ENCODE data around the gene FBXO48. TPM values are rescaled to one million over a fixed set of nuclear protein-coding genes. Genes with fewer than 3 reads are reported as not detected.

Gene FBXO48
- total RNA-seq, 1 experiment from 2014 or later = 2.5 TPM

DNA sequence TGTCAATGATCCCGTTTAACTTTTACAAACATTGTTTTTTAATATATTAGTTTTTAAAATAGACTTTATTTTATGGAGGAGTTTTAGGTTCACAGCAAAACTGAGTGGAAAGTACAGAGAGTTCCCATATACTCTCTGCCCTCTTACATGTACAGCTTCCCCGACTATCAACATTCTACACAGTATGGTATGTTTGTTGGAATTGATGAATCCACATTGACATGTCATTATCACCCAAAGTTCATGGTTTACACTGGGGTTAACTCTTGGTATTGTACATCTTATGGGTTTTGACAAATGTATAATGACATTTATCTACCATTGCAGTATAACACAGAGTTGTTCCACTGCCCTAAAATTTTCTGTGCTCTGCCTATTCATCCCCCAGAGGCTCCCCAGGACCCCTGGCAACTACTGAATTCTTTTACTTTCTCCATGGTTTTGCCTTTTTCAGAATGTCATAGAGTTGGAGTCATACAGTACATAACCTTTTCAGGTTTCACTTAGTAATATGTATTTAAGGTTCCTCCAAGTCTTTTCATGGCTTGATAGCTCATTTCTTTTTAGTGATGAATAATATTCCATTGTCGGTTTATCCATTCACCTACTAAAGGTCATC lies 5.8 kb upstream of the FBXO48 start:
- CTCF ChIA-PET = no interaction called here
- no peak for DNase-seq
- peaks cover 21% of the 10 kb centered on the region for H3K4me1 Mint-ChIP-seq (ENCODE audit: low read depth, unreplicated experiment)
- peaks cover 5% of the 10 kb centered on the region for H3K36me3 Mint-ChIP-seq (ENCODE audit: insufficient read depth, unreplicated experiment)
- no peaks in the 10 kb centered on the region for H3K27me3 Mint-ChIP-seq (ENCODE audit: unreplicated experiment)
- no peaks in the 10 kb centered on the region for H3K9me3 Mint-ChIP-seq (ENCODE audit: low read depth, unreplicated experiment)
- H3K4me3 Mint-ChIP-seq (ENCODE audit: low read depth, unreplicated experiment) = no peak overlapping the region
- BruUV-seq (replicated peaks) = no TSS peak
- TF ChIP-seq, protein P1, sequence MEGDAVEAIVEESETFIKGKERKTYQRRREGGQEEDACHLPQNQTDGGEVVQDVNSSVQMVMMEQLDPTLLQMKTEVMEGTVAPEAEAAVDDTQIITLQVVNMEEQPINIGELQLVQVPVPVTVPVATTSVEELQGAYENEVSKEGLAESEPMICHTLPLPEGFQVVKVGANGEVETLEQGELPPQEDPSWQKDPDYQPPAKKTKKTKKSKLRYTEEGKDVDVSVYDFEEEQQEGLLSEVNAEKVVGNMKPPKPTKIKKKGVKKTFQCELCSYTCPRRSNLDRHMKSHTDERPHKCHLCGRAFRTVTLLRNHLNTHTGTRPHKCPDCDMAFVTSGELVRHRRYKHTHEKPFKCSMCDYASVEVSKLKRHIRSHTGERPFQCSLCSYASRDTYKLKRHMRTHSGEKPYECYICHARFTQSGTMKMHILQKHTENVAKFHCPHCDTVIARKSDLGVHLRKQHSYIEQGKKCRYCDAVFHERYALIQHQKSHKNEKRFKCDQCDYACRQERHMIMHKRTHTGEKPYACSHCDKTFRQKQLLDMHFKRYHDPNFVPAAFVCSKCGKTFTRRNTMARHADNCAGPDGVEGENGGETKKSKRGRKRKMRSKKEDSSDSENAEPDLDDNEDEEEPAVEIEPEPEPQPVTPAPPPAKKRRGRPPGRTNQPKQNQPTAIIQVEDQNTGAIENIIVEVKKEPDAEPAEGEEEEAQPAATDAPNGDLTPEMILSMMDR (IDR thresholded peaks at IDR 0.05; ENCODE audit: unreplicated experiment) = no peak
- H3K27ac Mint-ChIP-seq (ENCODE audit: unreplicated experiment) = no peak overlapping the region
- intact Hi-C loops (cut with micrococcal nuclease; ENCODE audit: unreplicated experiment) = no loop called here

DNA sequence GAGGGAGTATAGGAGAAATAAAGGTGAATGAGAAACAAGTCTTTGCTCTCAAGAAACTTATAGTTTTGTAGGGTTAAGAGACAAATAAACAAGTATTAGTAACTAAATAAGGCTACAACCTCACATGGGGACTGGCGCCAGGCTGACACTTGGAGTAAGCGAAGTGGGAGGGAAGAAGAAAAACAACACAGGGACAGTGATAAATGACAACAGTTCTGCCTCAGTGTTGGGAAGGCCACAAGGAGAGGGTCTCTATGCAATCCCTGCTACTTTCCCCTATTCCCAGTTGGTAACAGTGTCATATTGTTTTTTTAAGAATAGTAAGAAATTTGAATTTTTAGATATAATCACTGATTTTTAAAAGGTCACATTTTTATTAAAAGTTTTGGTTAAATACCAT lies 4.3 kb upstream of the FBXO48 start:
- no peak overlapping the region for H3K27ac Mint-ChIP-seq (ENCODE audit: unreplicated experiment)
- no peaks in the 10 kb centered on the region for H3K27me3 Mint-ChIP-seq (ENCODE audit: unreplicated experiment)
- H3K36me3 Mint-ChIP-seq (ENCODE audit: insufficient read depth, unreplicated experiment) = peaks cover 20% of the 10 kb centered on the region
- intact Hi-C loops (cut with micrococcal nuclease; ENCODE audit: unreplicated experiment) = no loop called here
- BruUV-seq (replicated peaks) = no TSS peak
- TF ChIP-seq, protein P1 (IDR thresholded peaks at IDR 0.05; ENCODE audit: unreplicated experiment) = no peak
- no peak overlapping the region for H3K4me3 Mint-ChIP-seq (ENCODE audit: low read depth, unreplicated experiment)
- H3K9me3 Mint-ChIP-seq (ENCODE audit: low read depth, unreplicated experiment) = no peaks in the 10 kb centered on the region
- CTCF ChIA-PET = no interaction called here
- DNase-seq = no peak
- H3K4me1 Mint-ChIP-seq (ENCODE audit: low read depth, unreplicated experiment) = peaks cover 21% of the 10 kb centered on the region

DNA sequence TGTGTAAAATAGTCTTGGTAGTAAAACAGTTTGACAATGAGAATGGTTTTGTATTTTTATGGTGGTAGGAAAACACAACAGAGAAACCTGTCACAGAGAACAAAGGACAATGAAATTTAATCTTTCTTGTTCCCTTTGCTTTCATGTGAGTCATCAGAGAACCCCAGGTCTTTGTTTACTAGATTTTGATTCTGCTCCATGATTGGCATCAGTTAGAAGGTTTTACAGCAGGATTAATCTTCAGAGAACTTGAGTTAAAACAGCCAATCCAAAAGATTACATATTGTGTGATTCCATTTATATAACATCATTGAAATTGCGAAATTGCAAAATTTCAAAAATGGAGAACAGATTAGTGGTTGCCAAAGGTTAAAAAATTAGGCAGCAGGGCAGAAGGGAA lies 2.8 kb upstream of the FBXO48 start:
- BruUV-seq (replicated peaks) = no TSS peak
- Mint-ChIP-seq H3K27me3 (ENCODE audit: unreplicated experiment) (no peaks in the 10 kb centered on the region), H3K4me3 (ENCODE audit: low read depth, unreplicated experiment) (peak overlapping the region; percentile 16), H3K9me3 (ENCODE audit: low read depth, unreplicated experiment) (no peaks in the 10 kb centered on the region), H3K36me3 (ENCODE audit: insufficient read depth, unreplicated experiment) (peaks cover 23% of the 10 kb centered on the region), H3K4me1 (ENCODE audit: low read depth, unreplicated experiment) (peaks cover 21% of the 10 kb centered on the region), H3K27ac (ENCODE audit: unreplicated experiment) (no peak overlapping the region)
- DNase-seq = no peak
- TF ChIP-seq, protein P1 (IDR thresholded peaks at IDR 0.05; ENCODE audit: unreplicated experiment) = no peak
- intact Hi-C loops (cut with micrococcal nuclease; ENCODE audit: unreplicated experiment) = loop anchor here (5.0 to 10.0 kb wide), 2 partner anchors 437 to 1195 kb away; no protein-coding TSS in a partner anchor
- CTCF ChIA-PET = no interaction called here

DNA sequence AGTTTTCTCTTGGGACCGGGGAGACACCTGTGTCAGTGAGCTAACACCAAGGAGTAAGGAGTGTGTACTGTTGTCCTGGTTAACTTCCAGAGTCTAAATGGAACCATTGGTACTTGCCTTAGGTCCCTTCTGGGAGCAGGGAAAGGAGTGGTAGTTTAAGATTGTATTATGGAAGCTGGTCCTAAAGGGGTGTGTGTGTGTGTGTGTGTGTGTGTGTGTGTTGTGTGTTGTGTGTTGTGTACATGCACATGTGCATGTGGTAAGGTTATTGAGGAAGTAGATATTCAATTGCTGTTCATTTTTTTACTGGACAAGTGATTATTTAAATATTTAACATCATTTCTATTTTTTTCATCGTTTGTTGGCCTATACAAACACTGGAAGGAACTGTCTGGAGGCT lies 1.7 kb upstream of the FBXO48 start:
- Mint-ChIP-seq H3K4me3 (ENCODE audit: low read depth, unreplicated experiment) (peak overlapping the region; percentile 93), H3K4me1 (ENCODE audit: low read depth, unreplicated experiment) (peaks cover 21% of the 10 kb centered on the region), H3K9me3 (ENCODE audit: low read depth, unreplicated experiment) (no peaks in the 10 kb centered on the region), H3K27me3 (ENCODE audit: unreplicated experiment) (no peaks in the 10 kb centered on the region), H3K36me3 (ENCODE audit: insufficient read depth, unreplicated experiment) (peaks cover 23% of the 10 kb centered on the region), H3K27ac (ENCODE audit: unreplicated experiment) (peak overlapping the region; percentile 52)
- CTCF ChIA-PET = interaction anchor here (1.2 kb wide), 1 partner anchor 19 kb away, joined by 3 read pairs; no protein-coding TSS in a partner anchor
- TF ChIP-seq, protein P1 (IDR thresholded peaks at IDR 0.05; ENCODE audit: unreplicated experiment) = no peak
- intact Hi-C loops (cut with micrococcal nuclease; ENCODE audit: unreplicated experiment) = loop anchor here (5.0 to 10.0 kb wide), 2 partner anchors 438 to 1194 kb away; no protein-coding TSS in a partner anchor
- no peak for DNase-seq
- BruUV-seq (replicated peaks) = no TSS peak
